Measurements from ENCODE around the gene PRKACA.
A peak's percentile ranks its signal among the peaks of the same experiment; 100 is the strongest.
"Not testable (repeated sequence)": the region's sequence is repeated elsewhere in the genome, so short reads cannot be mapped to it uniquely, and the experiment has no call there.

The PRKACA gene

GRCh38 chr19:14063105-14063504 lies 54.5 kb downstream of the PRKACA start:
- DNase-seq: no peak

- DNase-seq: no peak
Measured at GRCh38 chr19:14062558-14062855, 55.1 kb downstream of the PRKACA start.

GRCh38 chr19:14061751-14062557 lies 55.6 kb downstream of the PRKACA start, which contains the start of gene PALM3:
Gene PALM3, minus strand, starts transcription at chr19:14062076. Its CDS starts 96 bp downstream, at chr19:14061980.
- no peak for DNase-seq

DNA sequence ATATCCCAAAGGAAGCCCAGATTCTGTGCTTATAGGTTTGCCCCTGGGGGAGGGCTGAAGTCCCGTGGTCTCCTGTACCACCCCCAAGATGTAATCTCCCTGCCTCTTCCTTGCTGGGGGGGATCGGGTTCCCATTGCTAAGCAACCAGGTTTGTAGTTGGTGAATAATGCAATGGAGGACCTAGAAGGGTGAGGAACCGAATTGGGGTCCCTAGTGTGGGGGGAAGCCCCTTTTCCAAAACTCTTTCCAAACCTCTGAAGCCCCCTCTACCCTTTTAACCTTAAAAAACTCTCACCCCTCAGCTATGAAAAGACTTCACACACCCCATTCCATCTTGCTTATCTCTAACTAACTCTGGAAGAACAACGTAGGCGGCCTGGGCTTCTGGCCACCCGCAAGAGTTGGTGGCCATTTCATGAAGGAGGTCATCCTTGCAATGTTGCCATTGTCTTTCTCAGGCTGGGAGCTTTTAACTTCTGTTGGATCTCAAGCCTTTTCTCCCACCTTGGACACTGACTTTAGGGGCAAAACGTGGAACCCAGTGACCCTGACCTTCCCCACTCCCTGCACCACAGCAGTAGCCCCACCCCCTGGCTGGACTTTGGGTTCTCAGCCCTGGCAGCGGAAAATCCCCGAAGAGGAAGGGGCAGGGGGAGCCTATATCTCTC lies 56.3 kb downstream of the PRKACA start:
- no peak for DNase-seq

DNA sequence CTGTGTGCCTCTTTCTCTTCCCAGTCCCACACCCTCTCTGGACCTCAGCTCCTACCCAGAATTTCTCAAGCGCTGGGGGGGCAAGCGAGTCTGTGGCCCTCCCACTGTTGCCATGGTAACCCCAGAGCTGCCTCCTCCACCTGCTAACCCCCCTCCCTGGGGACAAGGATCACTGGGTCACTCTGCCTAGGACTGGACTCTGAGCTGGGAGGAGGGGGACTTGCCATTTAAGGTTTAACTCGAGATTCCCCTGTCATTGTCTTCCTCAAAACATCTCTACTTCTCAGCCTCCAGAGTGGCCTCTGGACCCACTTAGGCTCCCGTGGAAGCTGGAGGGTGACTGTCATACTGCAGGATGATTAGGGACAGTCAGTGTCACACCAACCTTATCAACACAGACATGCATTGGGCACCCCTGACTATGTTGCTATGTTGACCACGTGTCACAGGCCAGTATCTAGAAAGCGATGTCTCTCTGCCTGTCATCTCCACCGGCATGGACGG lies 57.9 kb downstream of the PRKACA start:
- no peak for DNase-seq

DNA sequence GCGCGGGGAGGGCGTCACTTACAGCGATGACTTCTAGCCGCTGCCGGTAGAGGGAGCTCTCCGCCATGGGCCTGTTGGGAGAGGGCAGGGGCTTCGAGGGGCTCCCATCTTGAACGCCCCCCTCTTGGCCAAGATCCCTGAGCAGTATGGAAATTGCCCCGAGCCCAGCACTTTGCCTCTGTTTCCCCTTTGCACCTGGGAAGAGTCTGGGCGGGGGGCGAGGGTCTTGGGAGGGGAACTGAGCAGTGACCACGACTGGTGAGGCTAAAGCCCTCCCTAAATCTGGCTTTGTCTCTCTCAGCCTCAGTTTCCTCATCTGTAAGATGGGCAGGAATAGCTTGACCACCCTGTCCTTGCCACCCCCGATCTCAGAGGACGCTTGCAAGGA lies 58.5 kb downstream of the PRKACA start:
- DNase-seq: no peak

GRCh38 chr19:14058182-14059092 lies 59.1 kb downstream of the PRKACA start:
- DNase-seq: no peak

DNA sequence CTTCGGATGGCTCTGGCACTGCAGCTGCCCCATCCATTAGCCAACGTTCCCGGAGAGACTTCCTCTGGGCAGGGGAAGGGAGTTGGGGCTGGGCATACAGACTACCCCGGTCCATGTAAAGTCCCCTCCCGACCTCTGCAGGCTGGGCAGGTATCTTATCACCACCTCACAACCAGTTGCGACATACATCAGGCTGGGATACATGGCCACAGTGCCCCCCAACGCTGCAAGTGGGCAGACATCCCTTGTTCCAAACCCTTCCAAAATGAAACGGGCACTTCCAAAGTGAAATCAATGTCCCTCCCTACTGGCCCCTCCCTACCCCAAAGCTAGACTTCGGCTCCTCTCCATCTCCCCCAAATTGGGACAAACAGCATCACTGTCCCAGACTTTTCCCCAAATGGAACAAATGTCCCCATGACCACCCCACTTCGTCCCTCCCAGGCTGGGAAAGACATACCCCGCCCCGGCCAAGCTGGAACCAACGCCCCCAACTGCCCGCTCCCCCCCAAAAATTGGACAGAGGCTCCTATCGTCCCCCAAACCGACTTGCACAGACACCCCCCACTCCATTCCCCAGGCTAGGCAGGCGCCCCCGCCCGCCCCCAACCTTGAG lies 60.7 kb downstream of the PRKACA start:
- no peak for DNase-seq

GRCh38 chr19:14056069-14056666 lies 61.4 kb downstream of the PRKACA start:
- DNase-seq: no peak

- no peak for DNase-seq
Measured at GRCh38 chr19:14055396-14055795, 62.2 kb downstream of the PRKACA start.

- no peak for DNase-seq
Measured at GRCh38 chr19:14054721-14055120, 62.8 kb downstream of the PRKACA start.

DNA sequence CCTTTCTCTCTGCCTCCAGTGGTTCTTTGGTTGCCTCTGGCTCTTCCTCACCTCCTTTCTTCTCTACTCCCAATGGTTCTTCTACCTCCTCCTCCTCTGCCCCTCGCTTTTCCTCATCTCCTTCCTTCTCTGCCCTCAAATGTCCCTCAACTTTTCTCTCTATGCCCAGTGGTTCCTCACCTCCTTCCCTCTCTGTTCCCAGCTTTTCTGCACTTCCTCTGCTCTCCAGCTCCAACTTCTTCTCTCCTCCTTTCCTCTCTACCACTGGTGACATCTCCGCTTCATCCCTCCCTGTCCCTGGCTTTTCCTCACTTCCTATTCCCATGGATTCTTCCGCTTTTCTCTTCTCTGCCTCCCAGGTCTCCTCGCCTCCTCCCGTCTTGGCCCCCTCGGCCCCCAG lies 63.5 kb downstream of the PRKACA start:
- no peak for DNase-seq

GRCh38 chr19:14053500-14053899 lies 64.1 kb downstream of the PRKACA start:
- DNase-seq: no peak

- no peak for DNase-seq
Measured at GRCh38 chr19:14053032-14053431, 64.5 kb downstream of the PRKACA start.

- DNase-seq: no peak
Measured at GRCh38 chr19:14052470-14052869, 65.1 kb downstream of the PRKACA start.

GRCh38 chr19:14051980-14052379 lies 65.6 kb downstream of the PRKACA start:
- no peak for DNase-seq

GRCh38 chr19:14050961-14051360 lies 66.6 kb downstream of the PRKACA start:
- not testable (repeated sequence) for DNase-seq

DNA sequence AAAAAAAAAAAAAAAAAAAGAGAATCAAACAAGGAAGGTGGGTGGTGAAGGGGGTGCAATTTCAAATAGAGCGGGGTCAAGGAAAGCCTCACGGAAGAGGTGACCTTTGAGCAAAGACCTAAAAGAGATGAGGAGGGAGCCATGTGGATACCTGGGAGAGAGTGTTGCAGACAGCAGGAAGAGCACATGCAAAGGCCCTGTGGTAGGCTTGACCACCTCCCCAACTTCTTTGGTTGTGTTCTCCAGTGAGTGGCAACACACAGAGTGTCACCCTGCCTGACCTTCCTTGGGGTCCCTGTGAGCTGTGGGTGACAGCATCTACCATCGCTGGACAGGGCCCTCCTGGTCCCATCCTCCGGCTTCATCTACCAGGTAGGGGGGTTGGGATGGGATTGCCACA lies 67.0 kb downstream of the PRKACA start:
- no peak for DNase-seq

GRCh38 chr19:14048443-14049153 lies 69.0 kb downstream of the PRKACA start:
- peak; percentile 20 for DNase-seq

DNA sequence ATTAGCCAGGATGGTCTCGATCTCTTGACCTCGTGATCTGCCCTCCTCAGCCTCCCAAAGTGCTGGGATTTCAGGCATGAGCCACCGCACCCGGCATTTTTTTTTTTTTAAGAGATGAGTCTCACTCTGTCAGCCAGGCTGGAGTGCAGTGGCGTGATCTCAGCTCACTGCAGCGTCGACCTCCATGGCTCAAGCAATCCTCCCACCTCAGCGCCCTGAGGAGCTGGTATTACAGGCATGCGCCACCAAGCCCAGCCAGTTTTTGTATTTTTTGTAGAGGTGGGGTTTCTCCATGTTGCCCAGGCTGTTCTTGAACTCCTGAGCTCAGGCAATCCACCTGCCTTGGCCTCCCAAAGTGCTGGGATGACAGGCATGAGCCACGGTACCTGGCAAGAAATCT lies 69.7 kb downstream of the PRKACA start:
- not testable (repeated sequence) for DNase-seq
